A549 (cell line): ENCODE measurements around the gene GUCA2B.

Source experiments
- JUN ChIP-seq, 2 experiments: fragments of >200 bp; sonication (Bioruptor Twin); formaldehyde crosslinking; IDR thresholded peaks; 2 replicates in 1 of 2; 3 replicates in 1 of 2; pipeline ENCODE4 v1.6.1; 2016 to 2017
- KDM1A ChIP-seq: fragments of 200-600 bp; sonication (generic); IDR thresholded peaks from 2 replicates; pipeline ENCODE4 v1.6.1; 2016; ENCODE audit warnings: low read depth, mild to moderate bottlenecking

DNA sequence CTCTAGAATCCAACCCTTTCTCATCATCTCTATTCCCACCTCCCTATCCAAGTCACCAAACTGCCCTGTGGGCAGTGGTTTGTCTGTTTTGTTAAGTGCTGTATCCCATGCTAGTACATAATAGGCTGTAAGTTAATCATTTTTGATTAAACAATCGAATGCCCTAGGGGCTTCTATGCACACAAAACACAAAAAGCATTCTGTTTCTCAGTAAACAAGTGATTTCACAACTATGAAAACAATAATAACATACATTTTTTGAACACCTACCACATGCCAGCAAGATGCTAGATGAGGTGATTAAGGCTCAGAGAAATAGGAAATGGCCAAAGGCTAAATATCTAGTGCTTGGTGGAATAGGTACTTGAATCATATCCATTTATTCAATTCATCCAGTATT, 5.0 kb upstream of the GUCA2B start:
- TF ChIP-seq JUN (IDR thresholded peaks at IDR 0.05) (no peak), KDM1A (no peak)
